HCT116 (cell line): Measurements from ENCODE around the gene CREB3L1. TPM values are rescaled to one million over a fixed set of nuclear protein-coding genes. Genes with fewer than 3 reads are reported as not detected.
A peak's percentile ranks its signal among the peaks of the same experiment; 100 is the strongest.

Experiments used
- ATAC-seq: fragments of 200-7000 bp; cut with Tn5 transposase; 2 replicates; pipeline ENCODE4 v1.9.1; 2020; ENCODE audit warnings: mild to moderate bottlenecking, moderate library complexity
- BruUV-seq: library from RNA; stranded (reverse); fragments of 400-500 nt; replicated peaks from 2 replicates; lab custom pipeline; 2021; lab: Mats Ljungman, UMichigan
- CTCF ChIA-PET: fragments of 300-600 bp; sonication (Branson Sonifier 250); formaldehyde crosslinking; loops from one replicate; lab custom pipeline; 2021; ENCODE audit warnings: antibody characterized with exemption; lab: Charles Lee
- POLR2A ChIA-PET: fragments of 300-600, 350-600 bp; sonication (Branson Sonifier 250); formaldehyde crosslinking; loops from one replicate; lab custom pipeline; 2021; ENCODE audit warnings: antibody characterized with exemption; lab: Charles Lee
- RAD21 ChIA-PET, 2 experiments: fragments of 300-600 bp; sonication (Branson Sonifier 250); formaldehyde crosslinking; loops; one replicate each; lab custom pipeline; 2023; ENCODE audit warnings: low total read pairs in 2 of 2; ENCODE audit not compliant: uncharacterized antibody in 2 of 2, unreplicated experiment in 2 of 2, low non-redundant PET in 1 of 2; lab: Charles Lee
- DNase-seq: peaks from one replicate; pipeline ENCODE4 v3.0.0-alpha.2; 2010; ENCODE audit warnings: low read depth, low spot score
- H2AFZ ChIP-seq: fragments of 200-600 bp; shearing (Covaris generic), sonication (generic); 2 replicates; pipeline ENCODE4 v1.6.1; 2017; ENCODE audit warnings: low read depth, mixed run types, mixed read lengths, antibody characterized with exemption, low read length; ENCODE audit not compliant: poor library complexity, severe bottlenecking
- H3K27ac ChIP-seq: 2 replicates; pipeline ENCODE4 v1.5.1; 2012; ENCODE audit warnings: low read depth, low read length
- H3K27me3 ChIP-seq: fragments of 200-600 bp; sonication (generic); 2 replicates; pipeline ENCODE4 v1.6.1; 2016; ENCODE audit warnings: mixed run types, low read length, mixed read lengths; ENCODE audit not compliant: insufficient read depth
- H3K36me3 ChIP-seq, 2 experiments: fragments of 200-500 bp in 1 of 2; fragments of 200-600 bp in 1 of 2; sonication (Bioruptor generic) in 1 of 2; sonication (generic) in 1 of 2; 2 replicates each; pipeline versions ENCODE4 v1.5.1 to v1.6.1; 2014 to 2016; ENCODE audit warnings: low read length in 2 of 2, inconsistent platforms in 1 of 2, mixed read lengths in 1 of 2, mixed run types in 1 of 2; ENCODE audit not compliant: insufficient read depth in 2 of 2, control insufficient read depth in 1 of 2
- H3K4me1 ChIP-seq, 2 experiments: fragments of 200-600 bp in 1 of 2; sonication (generic) in 1 of 2; 2 replicates each; pipeline versions ENCODE4 v1.5.1 to v1.6.1; 2012 to 2017; ENCODE audit warnings: low read length in 2 of 2, inconsistent platforms in 1 of 2, mild to moderate bottlenecking in 1 of 2, mixed read lengths in 1 of 2, mixed run types in 1 of 2, moderate library complexity in 1 of 2; ENCODE audit not compliant: insufficient read depth in 2 of 2, control insufficient read depth in 1 of 2
- H3K4me2 ChIP-seq: fragments of 200-600 bp; sonication (generic); 2 replicates; pipeline ENCODE4 v1.6.1; 2017; ENCODE audit warnings: mixed run types, low read length, mixed read lengths
- H3K4me3 ChIP-seq, 2 experiments: fragments of 200-600 bp in 1 of 2; sonication (generic) in 1 of 2; replicated peaks in 1 of 2; 2 replicates each; pipeline ENCODE4 v1.5.1; 2011 to 2016; ENCODE audit warnings: low read length in 2 of 2, control low read depth in 1 of 2, low read depth in 1 of 2, mild to moderate bottlenecking in 1 of 2, mixed read lengths in 1 of 2, mixed run types in 1 of 2
- H3K79me2 ChIP-seq: fragments of 200-600 bp; sonication (generic); 2 replicates; pipeline ENCODE4 v1.6.1; 2017; ENCODE audit warnings: mild to moderate bottlenecking, mixed run types, low read length, moderate library complexity, mixed read lengths; ENCODE audit not compliant: insufficient read depth
- H3K9ac ChIP-seq: fragments of 200-600 bp; sonication (generic); 2 replicates; pipeline ENCODE4 v1.6.1; 2016; ENCODE audit warnings: low read length, mixed read lengths
- H3K9me2 ChIP-seq: fragments of 200-600 bp; sonication (generic), shearing (Covaris generic); 2 replicates; pipeline ENCODE4 v1.6.1; 2017; ENCODE audit warnings: mixed run types, mild to moderate bottlenecking, moderate library complexity; ENCODE audit not compliant: insufficient read depth
- H3K9me3 ChIP-seq, 2 experiments: fragments of 200-500 bp in 1 of 2; fragments of 200-600 bp in 1 of 2; sonication (Bioruptor generic) in 1 of 2; sonication (generic) in 1 of 2; 2 replicates each; pipeline ENCODE4 v1.6.1; 2014 to 2017; ENCODE audit warnings: low read length in 2 of 2, mixed read lengths in 2 of 2, inconsistent platforms in 1 of 2, low read depth in 1 of 2, mild to moderate bottlenecking in 1 of 2, mixed run types in 1 of 2, moderate library complexity in 1 of 2; ENCODE audit not compliant: control insufficient read depth in 1 of 2, insufficient read depth in 1 of 2
- H4K20me1 ChIP-seq: fragments of 200-600 bp; sonication (generic), shearing (Covaris generic); 2 replicates; pipeline ENCODE4 v1.6.1; 2017; ENCODE audit warnings: mixed run types, mild to moderate bottlenecking, moderate library complexity; ENCODE audit not compliant: insufficient read depth
- EZH2 ChIP-seq: fragments of 200-600 bp; sonication (generic); IDR thresholded peaks from 2 replicates; pipeline ENCODE4 v1.6.1; 2017; ENCODE audit warnings: antibody characterized with exemption, mixed run types
- EZH2phosphoT487 ChIP-seq: fragments of 200-600 bp; IDR thresholded peaks from 2 replicates; pipeline ENCODE4 v1.6.1; 2018; ENCODE audit warnings: antibody characterized with exemption, borderline replicate concordance
- FOSL1 ChIP-seq: IDR thresholded peaks from 2 replicates; pipeline ENCODE4 v1.6.1; 2012; ENCODE audit warnings: low read depth
- JUND ChIP-seq: IDR thresholded peaks from 2 replicates; pipeline ENCODE4 v1.6.1; 2012
- POLR2A ChIP-seq: IDR thresholded peaks from 2 replicates; pipeline ENCODE4 v1.7.0; 2011; ENCODE audit warnings: borderline replicate concordance; ENCODE audit not compliant: insufficient read depth, insufficient read length; ENCODE audit errors: extremely low read depth
- POLR2AphosphoS5 ChIP-seq: IDR thresholded peaks from 2 replicates; pipeline ENCODE4 v1.6.1; 2011; ENCODE audit warnings: mild to moderate bottlenecking, low read depth, low read length, moderate library complexity
- RAD21 ChIP-seq: IDR thresholded peaks from 2 replicates; pipeline ENCODE4 v1.6.1; 2012; ENCODE audit warnings: low read depth, mild to moderate bottlenecking
- SIN3A ChIP-seq: IDR thresholded peaks from 2 replicates; pipeline ENCODE4 v1.6.1; 2012; ENCODE audit warnings: low read depth
- TCF7L2 ChIP-seq: IDR thresholded peaks from 2 replicates; pipeline ENCODE4 v1.7.0; 2011; ENCODE audit warnings: borderline replicate concordance, inconsistent platforms; ENCODE audit not compliant: insufficient read depth, insufficient read length; ENCODE audit errors: extremely low read depth
- YY1 ChIP-seq: IDR thresholded peaks from 2 replicates; pipeline ENCODE4 v1.6.1; 2011; ENCODE audit warnings: low read length, low read depth, moderate library complexity, mild to moderate bottlenecking; ENCODE audit not compliant: insufficient replicate concordance; ENCODE audit errors: extremely low read depth
- intact Hi-C: fragments of 100-400 bp; cut with micrococcal nuclease; formaldehyde crosslinking; loops from 2 replicates; pipeline ENCODE4 v1.10.0; 2022
- total RNA-seq: library from RNA; stranded (reverse); gene quantifications from one replicate; pipeline ENCODE4 v1.2.1, GENCODE V29; 2021; ENCODE audit not compliant: unreplicated experiment
- TF ChIP-seq, protein P1 (sequence below): IDR thresholded peaks from 2 replicates; pipeline ENCODE4 v1.6.1; 2012
- TF ChIP-seq, protein P2 (sequence below): IDR thresholded peaks from 2 replicates; pipeline ENCODE4 v1.6.1; 2012; ENCODE audit warnings: low read depth

The CREB3L1 gene
- total RNA-seq, 1 experiment from 2014 or later = 0.37 TPM

GRCh38 chr11:46346886-46347636 is 69.6 kb downstream of the CREB3L1 start, which contains the start of gene DGKZ (continued):
- no peak for TF ChIP-seq JUND
- peak; percentile 37 for TF ChIP-seq POLR2A
- no peak; the same call in 1 of the 2 replicates for TF ChIP-seq RAD21
- TF ChIP-seq EZH2phosphoT487 = no peak

DNA sequence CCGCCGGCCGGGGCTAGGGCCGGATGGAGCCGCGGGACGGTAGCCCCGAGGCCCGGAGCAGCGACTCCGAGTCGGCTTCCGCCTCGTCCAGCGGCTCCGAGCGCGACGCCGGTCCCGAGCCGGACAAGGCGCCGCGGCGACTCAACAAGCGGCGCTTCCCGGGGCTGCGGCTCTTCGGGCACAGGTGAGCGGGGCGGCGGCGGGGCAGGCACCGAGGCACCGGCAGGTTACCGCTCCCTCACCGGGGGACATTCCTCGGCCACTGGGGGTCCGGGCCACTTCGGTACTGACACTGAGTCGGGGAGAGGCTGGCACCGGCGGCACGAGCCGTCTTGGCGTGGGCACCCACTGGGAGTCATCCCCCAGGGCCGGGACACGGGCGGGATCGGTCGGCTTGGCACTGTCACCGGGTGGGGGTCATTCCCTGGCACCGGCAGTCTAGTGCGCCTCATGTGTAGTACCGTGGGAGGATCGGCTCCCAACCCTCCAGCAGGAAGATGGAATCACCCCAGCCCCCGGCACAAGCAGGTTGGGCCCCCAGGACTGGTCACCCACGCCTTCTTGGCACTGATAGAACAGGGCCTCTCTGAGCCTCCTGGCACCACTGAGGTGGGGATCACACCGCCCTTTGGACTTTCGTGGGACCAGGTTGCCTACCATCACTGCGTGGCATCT is 70.3 kb downstream of the CREB3L1 start:
- CTCF ChIA-PET = interaction anchor here (1.0 kb wide), 4 partner anchors 12 to 109 kb away, joined by 3 read pairs; no protein-coding TSS in a partner anchor
- RAD21 ChIA-PET = no interaction called here
- Histone ChIP-seq H3K36me3 (no peaks in the 10 kb centered on the region), H3K79me2 (peaks cover 50% of the 10 kb centered on the region), H4K20me1 (peaks cover 3% of the 10 kb centered on the region; the same call in 1 of the 2 replicates), H3K27me3 (no peaks in the 10 kb centered on the region), H3K9me2 (no peaks in the 10 kb centered on the region), H3K9ac (peak overlapping the region; percentile 92), H3K4me3 (peak overlapping the region; percentile 91 to 97), H3K4me2 (peak overlapping the region; percentile 97), H2AFZ (no peak overlapping the region), H3K4me1 (peaks cover 14 to 38% of the 10 kb centered on the region in 2 experiments; a peak in 3 of 4 replicates), H3K27ac (peak overlapping the region; percentile 76), H3K9me3 (no peaks in the 10 kb centered on the region)
- POLR2A ChIA-PET = no interaction called here
- intact Hi-C loops = no loop called here
- no TSS peak for BruUV-seq
- no peak for DNase-seq
- TF ChIP-seq FOSL1 = no peak
- TF ChIP-seq, protein P1, sequence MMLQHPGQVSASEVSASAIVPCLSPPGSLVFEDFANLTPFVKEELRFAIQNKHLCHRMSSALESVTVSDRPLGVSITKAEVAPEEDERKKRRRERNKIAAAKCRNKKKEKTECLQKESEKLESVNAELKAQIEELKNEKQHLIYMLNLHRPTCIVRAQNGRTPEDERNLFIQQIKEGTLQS = no peak
- TF ChIP-seq POLR2AphosphoS5 = no peak
- TF ChIP-seq TCF7L2 = no peak
- TF ChIP-seq EZH2 = no peak
- TF ChIP-seq SIN3A = no peak
- no peak for TF ChIP-seq YY1
- TF ChIP-seq, protein P2, sequence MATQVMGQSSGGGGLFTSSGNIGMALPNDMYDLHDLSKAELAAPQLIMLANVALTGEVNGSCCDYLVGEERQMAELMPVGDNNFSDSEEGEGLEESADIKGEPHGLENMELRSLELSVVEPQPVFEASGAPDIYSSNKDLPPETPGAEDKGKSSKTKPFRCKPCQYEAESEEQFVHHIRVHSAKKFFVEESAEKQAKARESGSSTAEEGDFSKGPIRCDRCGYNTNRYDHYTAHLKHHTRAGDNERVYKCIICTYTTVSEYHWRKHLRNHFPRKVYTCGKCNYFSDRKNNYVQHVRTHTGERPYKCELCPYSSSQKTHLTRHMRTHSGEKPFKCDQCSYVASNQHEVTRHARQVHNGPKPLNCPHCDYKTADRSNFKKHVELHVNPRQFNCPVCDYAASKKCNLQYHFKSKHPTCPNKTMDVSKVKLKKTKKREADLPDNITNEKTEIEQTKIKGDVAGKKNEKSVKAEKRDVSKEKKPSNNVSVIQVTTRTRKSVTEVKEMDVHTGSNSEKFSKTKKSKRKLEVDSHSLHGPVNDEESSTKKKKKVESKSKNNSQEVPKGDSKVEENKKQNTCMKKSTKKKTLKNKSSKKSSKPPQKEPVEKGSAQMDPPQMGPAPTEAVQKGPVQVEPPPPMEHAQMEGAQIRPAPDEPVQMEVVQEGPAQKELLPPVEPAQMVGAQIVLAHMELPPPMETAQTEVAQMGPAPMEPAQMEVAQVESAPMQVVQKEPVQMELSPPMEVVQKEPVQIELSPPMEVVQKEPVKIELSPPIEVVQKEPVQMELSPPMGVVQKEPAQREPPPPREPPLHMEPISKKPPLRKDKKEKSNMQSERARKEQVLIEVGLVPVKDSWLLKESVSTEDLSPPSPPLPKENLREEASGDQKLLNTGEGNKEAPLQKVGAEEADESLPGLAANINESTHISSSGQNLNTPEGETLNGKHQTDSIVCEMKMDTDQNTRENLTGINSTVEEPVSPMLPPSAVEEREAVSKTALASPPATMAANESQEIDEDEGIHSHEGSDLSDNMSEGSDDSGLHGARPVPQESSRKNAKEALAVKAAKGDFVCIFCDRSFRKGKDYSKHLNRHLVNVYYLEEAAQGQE = no peak
- ATAC-seq = peak; percentile 7; the same call in 1 of the 2 replicates
